Right lobe of liver (tissue), 6 donors: ENCODE data around the gene MAP7. TPM values are rescaled to one million over a fixed set of nuclear protein-coding genes. Genes with fewer than 3 reads are reported as not detected.
"Not testable (repeated sequence)": the region's sequence is repeated elsewhere in the genome, so short reads cannot be mapped to it uniquely, and the experiment has no call there.

ENCODE experiments used
- ATAC-seq, 4 donors: fragments of 200-7000 bp; cut with Tn5 transposase; one replicate each; pipeline ENCODE4 v1.9.1; 2020; ENCODE audit warnings: mild to moderate bottlenecking in 4 of 4, moderate library complexity in 4 of 4
- DNase-seq, 3 donors: peaks; one replicate each; pipeline ENCODE4 v3.0.0-alpha.2; 2020
- H3K27ac ChIP-seq, 3 donors: fragments of 200-600 bp; one replicate each; pipeline ENCODE4 v1.8.0; 2022
- H3K27me3 ChIP-seq, 2 donors: fragments of 200-600 bp; one replicate each; pipeline ENCODE4 v1.8.0; 2022
- H3K36me3 ChIP-seq, 4 donors: fragments of 200-600 bp; sonication (generic) in 1 of 4; one replicate each; pipeline versions ENCODE4 v1.5.1 to v1.8.0; 2017 to 2022; ENCODE audit warnings: control low read depth in 1 of 4
- H3K4me1 ChIP-seq, 4 donors: fragments of 200-600 bp; sonication (generic) in 1 of 4; one replicate each; pipeline versions ENCODE4 v1.5.1 to v1.8.0; 2017 to 2022; ENCODE audit warnings: control low read depth in 1 of 4
- H3K4me3 ChIP-seq, 3 donors: fragments of 200-600 bp; one replicate each; pipeline ENCODE4 v1.8.0; 2022
- H3K9me3 ChIP-seq, 4 donors: fragments of 200-600 bp; sonication (generic) in 1 of 4; one replicate each; pipeline versions ENCODE4 v1.5.1 to v1.8.0; 2017 to 2022; ENCODE audit warnings: control low read depth in 1 of 4
- CTCF ChIP-seq, 4 donors: fragments of 200-600 bp in 3 of 4; fragments of 450-650 bp in 1 of 4; IDR thresholded peaks; one replicate each; pipeline versions ENCODE4 v1.5.1 to v1.8.0; 2016 to 2022; ENCODE audit warnings: antibody characterized with exemption in 4 of 4, mild to moderate bottlenecking in 2 of 4
- POLR2A ChIP-seq: fragments of 450-650 bp; IDR thresholded peaks from one replicate; pipeline ENCODE4 v1.6.1; 2017; ENCODE audit warnings: antibody characterized with exemption, mild to moderate bottlenecking
- WGBS: methylation state at CpG from one replicate; pipeline ENCODE4 v1.1.6; 2018; ENCODE audit warnings: low coverage, low lambda C conversion rate; ENCODE audit not compliant: insufficient coverage; ENCODE audit errors: missing lambda C conversion rate; 5-methylcytosine and 5-hydroxymethylcytosine counted together
- intact Hi-C, 2 donors: fragments of 100-400 bp; cut with DNase I; formaldehyde crosslinking; loops; one replicate each; pipeline versions ENCODE4 v1.11.2 to v1.14.1; 2022
- total RNA-seq, 6 experiments: library from RNA; depleted of rRNA in 2 of 6; stranded (reverse); fragments of >200 nt in 2 of 6; fragmentation: NEBNext Ultra II Directional in 3 of 6; extraction: Animal tissue kit (Norgen Biotek cat#: 25700) in 3 of 6; gene quantifications; one replicate each; pipeline versions ENCODE4 v1.1.0 to v1.2.4, GENCODE V29; 2016 to 2023
- donor health status: DM: no; HTN: yes; CAD: no.
- donor health status: DM: no; HTN: no; CAD: no.
- donor health status: DM: no; HTN: no; CAD: no.
- donor health status: DM: no; HTN: yes; CAD: no.
- donor health status: DM: no; HTN: yes; CAD: no.

Gene MAP7
- total RNA-seq, 6 experiments from 2014 or later, result 14.8 to 20.9 (median 17.9) TPM

- Histone ChIP-seq H3K36me3 (no peaks in the 10 kb centered on the region), H3K27ac (no peak overlapping the region), H3K27me3 (no peaks in the 10 kb centered on the region), H3K4me1 (no peaks in the 10 kb centered on the region), H3K9me3 (no peaks in the 10 kb centered on the region), H3K4me3 (no peak overlapping the region)
- DNase-seq, result no peak
- no peak for TF ChIP-seq CTCF (IDR thresholded peaks at IDR 0.05)
- no peak for TF ChIP-seq POLR2A
- intact Hi-C loops, result no loop called here
- 56% methylated on average over 1 of the region's 1 CpG for WGBS
- ATAC-seq, result no peak
Observed at GRCh38 chr6:136494710-136495109, 55.5 kb downstream of the MAP7 start.

GRCh38 chr6:136494059-136494458, 56.2 kb downstream of the MAP7 start:
- 84% methylated on average over 2 of the region's 2 CpGs for WGBS
- Histone ChIP-seq H3K36me3 (no peaks in the 10 kb centered on the region), H3K9me3 (no peaks in the 10 kb centered on the region), H3K4me3 (no peak overlapping the region), H3K4me1 (peaks cover 0 to 1% (median under 1%) of the 10 kb centered on the region in 4 donors), H3K27ac (no peak overlapping the region), H3K27me3 (no peaks in the 10 kb centered on the region)
- ATAC-seq (no peak), DNase-seq (no peak)
- intact Hi-C loops, result no loop called here
- TF ChIP-seq POLR2A (no peak), CTCF (IDR thresholded peaks at IDR 0.05) (no peak)

- Histone ChIP-seq H3K9me3 (no peaks in the 10 kb centered on the region), H3K27me3 (no peaks in the 10 kb centered on the region), H3K4me3 (no peak overlapping the region), H3K4me1 (peaks cover 0 to 6% (median 3%) of the 10 kb centered on the region in 4 donors), H3K36me3 (no peaks in the 10 kb centered on the region), H3K27ac (no peak overlapping the region)
- intact Hi-C loops, result no loop called here
- TF ChIP-seq CTCF (IDR thresholded peaks at IDR 0.05) (no peak), POLR2A (no peak)
- DNase-seq (no peak), ATAC-seq (no peak)
- WGBS, result 84% methylated on average over 1 of the region's 1 CpG
Observed at GRCh38 chr6:136492409-136492808, 57.8 kb downstream of the MAP7 start.

- Histone ChIP-seq H3K9me3 (no peaks in the 10 kb centered on the region), H3K4me1 (peaks cover 0 to 6% (median 3%) of the 10 kb centered on the region in 4 donors), H3K36me3 (no peaks in the 10 kb centered on the region), H3K27ac (no peak overlapping the region), H3K27me3 (no peaks in the 10 kb centered on the region), H3K4me3 (no peak overlapping the region)
- ATAC-seq (no peak), DNase-seq (no peak)
- WGBS, result 74% methylated on average over 2 of the region's 2 CpGs
- TF ChIP-seq POLR2A (no peak), CTCF (IDR thresholded peaks at IDR 0.05) (no peak)
- intact Hi-C loops, result no loop called here
Observed at GRCh38 chr6:136491754-136492153, 58.5 kb downstream of the MAP7 start.

- Histone ChIP-seq H3K36me3 (no peaks in the 10 kb centered on the region), H3K4me3 (no peak overlapping the region), H3K27me3 (no peaks in the 10 kb centered on the region), H3K4me1 (peaks cover 0 to 6% (median 3%) of the 10 kb centered on the region in 4 donors), H3K27ac (no peak overlapping the region), H3K9me3 (no peaks in the 10 kb centered on the region)
- TF ChIP-seq CTCF (IDR thresholded peaks at IDR 0.05) (no peak), POLR2A (no peak)
- intact Hi-C loops, result no loop called here
- 81% methylated on average over 2 of the region's 2 CpGs for WGBS
- DNase-seq (no peak), ATAC-seq (no peak)
Observed at GRCh38 chr6:136491251-136491650, 59.0 kb downstream of the MAP7 start.

- peak overlapping the region in 2 of 3 donors; percentile 46 to 79 for H3K27ac ChIP-seq
- H3K9me3 ChIP-seq, H3K27me3 ChIP-seq, DNase-seq, H3K4me1 ChIP-seq, H3K4me3 ChIP-seq, H3K36me3 ChIP-seq, intact Hi-C loops: not testable (repeated sequence)
- 73% methylated on average over 3 of the region's 3 CpGs for WGBS
- peak in 3 of 4 donors; percentile 17 to 39 (median 32) for ATAC-seq
Observed at GRCh38 chr6:136489689-136490033, 60.6 kb downstream of the MAP7 start.
